SK-N-MC (cell line): ENCODE measurements around the gene ARHGEF17.
A peak's percentile ranks its signal among the peaks of the same experiment; 100 is the strongest.

Source experiments
- DNase-seq: peaks from one replicate; pipeline ENCODE4 v3.0.0-alpha.2; 2011; ENCODE audit warnings: low read depth, low spot score
- H3K27ac ChIP-seq: fragments of 200-600 bp; sonication (generic); 2 replicates; pipeline ENCODE4 v1.5.1; 2016; ENCODE audit warnings: mixed run types
- H3K36me3 ChIP-seq: fragments of 200-600 bp; sonication (generic); 2 replicates; pipeline ENCODE4 v1.6.1; 2017; ENCODE audit warnings: antibody characterized with exemption, low read length, mixed read lengths; ENCODE audit not compliant: insufficient read depth
- H3K4me3 ChIP-seq: fragments of 200-600 bp; sonication (generic); 2 replicates; pipeline ENCODE4 v1.5.1; 2016
- H3K9ac ChIP-seq: fragments of 200-600 bp; sonication (generic); 2 replicates; pipeline ENCODE4 v1.8.0; 2017; ENCODE audit warnings: mixed run types, mixed read lengths; ENCODE audit not compliant: insufficient read length
- H3K9me3 ChIP-seq: fragments of 200-600 bp; sonication (generic); 2 replicates; pipeline ENCODE4 v1.6.1; 2017; ENCODE audit warnings: low read depth, mild to moderate bottlenecking, antibody characterized with exemption, low read length, moderate library complexity, mixed read lengths
- EZH2 ChIP-seq: fragments of 200-600 bp; sonication (generic); IDR thresholded peaks from one replicate; pipeline ENCODE4 v1.6.1; 2017; ENCODE audit warnings: antibody characterized with exemption
- FOXP2 ChIP-seq: optimal IDR thresholded peaks from 2 replicates; pipeline ENCODE3; 2011; ENCODE audit warnings: mild to moderate bottlenecking, moderate library complexity; ENCODE audit not compliant: insufficient read depth; ENCODE audit errors: extremely low read length, control extremely low read depth
- POLR2AphosphoS5 ChIP-seq: IDR thresholded peaks from 2 replicates; pipeline ENCODE4 v1.6.1; 2012; ENCODE audit warnings: mild to moderate bottlenecking, low read depth, low read length, borderline replicate concordance

Gene ARHGEF17

DNA sequence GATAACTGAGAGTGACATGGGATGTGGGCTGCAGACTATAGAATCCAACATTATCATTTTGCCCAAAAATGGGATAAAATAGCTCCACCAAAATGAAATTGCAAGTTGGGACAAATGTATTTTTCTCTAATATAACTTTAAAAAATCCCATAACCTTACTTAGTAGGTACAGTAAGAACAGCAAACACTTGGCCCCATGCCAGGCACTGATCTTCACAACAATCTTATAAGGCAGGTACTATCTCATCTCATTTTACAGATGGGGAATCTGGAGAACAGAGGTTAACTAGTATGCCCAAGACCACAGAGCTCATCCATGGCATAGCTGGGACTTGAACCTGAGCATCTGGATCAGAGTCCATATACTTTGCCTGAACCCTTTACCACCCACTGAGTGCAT is 13.5 kb upstream of the ARHGEF17 start:
- Histone ChIP-seq H3K9ac (no peak overlapping the region), H3K4me3 (no peak overlapping the region), H3K9me3 (no peaks in the 10 kb centered on the region), H3K27ac (no peak overlapping the region), H3K36me3 (no peaks in the 10 kb centered on the region)
- DNase-seq, result no peak
- TF ChIP-seq FOXP2 (no peak), EZH2 (no peak), POLR2AphosphoS5 (no peak)

DNA sequence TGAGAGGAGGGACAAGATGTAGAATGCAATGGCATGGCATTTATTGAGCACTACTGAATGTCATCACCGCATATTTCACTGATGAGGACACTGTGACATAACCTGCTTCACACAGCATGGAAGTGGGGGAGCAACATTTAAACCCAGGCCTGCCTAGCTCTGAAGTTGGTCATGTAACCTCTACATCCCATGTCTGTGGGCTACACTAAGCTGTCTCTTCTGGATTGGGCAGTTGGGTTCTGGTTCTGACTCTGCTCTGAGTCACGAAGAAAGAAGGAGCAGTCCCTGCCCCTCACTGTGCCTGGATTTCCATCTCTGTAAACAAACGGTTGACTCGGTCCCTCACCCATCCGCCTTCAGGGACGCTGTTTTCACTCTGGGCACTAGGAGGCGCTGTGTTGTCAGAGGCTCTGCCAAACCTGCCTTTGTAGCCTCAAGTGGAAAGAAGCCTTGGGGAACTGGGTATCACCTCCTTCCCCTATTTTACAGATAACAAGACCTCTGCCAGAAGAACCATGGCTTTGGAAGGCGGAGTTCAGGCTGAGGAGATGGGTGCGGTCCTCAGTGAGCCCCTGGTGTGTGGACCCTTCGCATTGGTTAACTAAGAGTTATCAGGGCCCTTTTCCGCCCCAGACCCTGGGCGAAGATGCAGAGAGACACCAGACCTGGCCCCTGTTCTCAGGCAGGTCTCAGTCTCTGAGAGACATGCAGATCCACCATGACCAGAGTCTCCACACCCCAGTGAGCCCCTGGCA is 12.7 kb upstream of the ARHGEF17 start:
- H3K4me3 ChIP-seq, result no peak overlapping the region
- no peaks in the 10 kb centered on the region for H3K36me3 ChIP-seq
- no peak overlapping the region for H3K27ac ChIP-seq
- H3K9me3 ChIP-seq, result no peaks in the 10 kb centered on the region
- no peak for TF ChIP-seq POLR2AphosphoS5
- TF ChIP-seq FOXP2, result peak; percentile 38
- no peak for DNase-seq
- no peak overlapping the region for H3K9ac ChIP-seq

DNA sequence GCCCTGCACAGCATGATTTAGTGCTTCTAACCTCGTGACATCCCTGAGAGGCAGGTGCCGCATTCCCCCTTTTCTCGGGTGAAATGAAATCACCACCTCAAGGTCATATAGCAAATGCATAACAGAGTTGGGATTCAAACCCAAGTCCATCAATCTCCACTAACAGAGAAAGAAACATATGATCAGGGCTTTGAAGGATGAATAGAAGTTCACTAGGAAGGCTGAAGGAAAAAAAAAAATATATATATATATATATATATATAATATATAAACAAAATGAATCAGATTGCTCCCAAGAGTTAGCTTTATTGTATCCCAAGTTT is 12.1 kb upstream of the ARHGEF17 start:
- Histone ChIP-seq H3K36me3 (no peaks in the 10 kb centered on the region), H3K9me3 (no peaks in the 10 kb centered on the region), H3K4me3 (no peak overlapping the region), H3K27ac (no peak overlapping the region), H3K9ac (no peak overlapping the region)
- DNase-seq, result no peak
- TF ChIP-seq EZH2 (no peak), FOXP2 (no peak), POLR2AphosphoS5 (no peak)

DNA sequence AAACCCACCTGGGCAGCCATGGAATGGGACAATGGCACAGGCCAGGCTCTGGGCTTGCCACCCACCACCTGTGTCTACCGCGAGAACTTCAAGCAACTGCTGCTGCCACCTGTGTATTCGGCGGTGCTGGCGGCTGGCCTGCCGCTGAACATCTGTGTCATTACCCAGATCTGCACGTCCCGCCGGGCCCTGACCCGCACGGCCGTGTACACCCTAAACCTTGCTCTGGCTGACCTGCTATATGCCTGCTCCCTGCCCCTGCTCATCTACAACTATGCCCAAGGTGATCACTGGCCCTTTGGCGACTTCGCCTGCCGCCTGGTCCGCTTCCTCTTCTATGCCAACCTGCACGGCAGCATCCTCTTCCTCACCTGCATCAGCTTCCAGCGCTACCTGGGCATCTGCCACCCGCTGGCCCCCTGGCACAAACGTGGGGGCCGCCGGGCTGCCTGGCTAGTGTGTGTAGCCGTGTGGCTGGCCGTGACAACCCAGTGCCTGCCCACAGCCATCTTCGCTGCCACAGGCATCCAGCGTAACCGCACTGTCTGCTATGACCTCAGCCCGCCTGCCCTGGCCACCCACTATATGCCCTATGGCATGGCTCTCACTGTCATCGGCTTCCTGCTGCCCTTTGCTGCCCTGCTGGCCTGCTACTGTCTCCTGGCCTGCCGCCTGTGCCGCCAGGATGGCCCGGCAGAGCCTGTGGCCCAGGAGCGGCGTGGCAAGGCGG is 11.4 kb upstream of the ARHGEF17 start:
- Histone ChIP-seq H3K4me3 (no peak overlapping the region), H3K9me3 (no peaks in the 10 kb centered on the region), H3K9ac (no peak overlapping the region), H3K27ac (no peak overlapping the region), H3K36me3 (no peaks in the 10 kb centered on the region)
- TF ChIP-seq EZH2, result no peak
- no peak for TF ChIP-seq POLR2AphosphoS5
- TF ChIP-seq FOXP2, result no peak
- no peak for DNase-seq

DNA sequence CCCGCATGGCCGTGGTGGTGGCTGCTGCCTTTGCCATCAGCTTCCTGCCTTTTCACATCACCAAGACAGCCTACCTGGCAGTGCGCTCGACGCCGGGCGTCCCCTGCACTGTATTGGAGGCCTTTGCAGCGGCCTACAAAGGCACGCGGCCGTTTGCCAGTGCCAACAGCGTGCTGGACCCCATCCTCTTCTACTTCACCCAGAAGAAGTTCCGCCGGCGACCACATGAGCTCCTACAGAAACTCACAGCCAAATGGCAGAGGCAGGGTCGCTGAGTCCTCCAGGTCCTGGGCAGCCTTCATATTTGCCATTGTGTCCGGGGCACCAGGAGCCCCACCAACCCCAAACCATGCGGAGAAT is 10.9 kb upstream of the ARHGEF17 start:
- no peaks in the 10 kb centered on the region for H3K36me3 ChIP-seq

DNA sequence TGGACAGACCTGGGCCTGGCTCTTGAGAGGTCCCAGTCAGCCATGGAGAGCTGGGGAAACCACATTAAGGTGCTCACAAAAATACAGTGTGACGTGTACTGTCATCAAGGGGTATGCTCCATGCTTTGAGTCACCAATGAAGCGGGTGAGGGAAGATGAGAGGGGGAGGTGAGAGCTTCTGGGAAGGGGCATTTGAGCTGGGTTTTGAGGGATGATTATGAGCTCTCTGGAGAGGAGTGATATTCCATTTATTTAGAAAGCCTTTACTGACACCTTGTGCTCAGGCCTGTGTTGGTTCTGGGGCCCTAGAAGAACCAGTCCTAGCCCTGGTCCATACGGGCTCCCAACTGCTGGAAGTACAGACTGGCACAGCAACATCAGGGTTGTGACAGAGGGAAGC is 10.4 kb upstream of the ARHGEF17 start:
- TF ChIP-seq POLR2AphosphoS5 (no peak), EZH2 (no peak)
- no peak for DNase-seq
- Histone ChIP-seq H3K27ac (no peak overlapping the region), H3K9ac (no peak overlapping the region), H3K36me3 (no peaks in the 10 kb centered on the region), H3K4me3 (no peak overlapping the region), H3K9me3 (no peaks in the 10 kb centered on the region)

More for the DNA sequence above, 10.9 kb upstream of the ARHGEF17 start:
- no peak for TF ChIP-seq POLR2AphosphoS5
- TF ChIP-seq EZH2, result no peak
- no peak for TF ChIP-seq FOXP2
- no peak for DNase-seq
- H3K9ac ChIP-seq, result no peak overlapping the region
- H3K4me3 ChIP-seq, result no peak overlapping the region
- no peak overlapping the region for H3K27ac ChIP-seq
- no peaks in the 10 kb centered on the region for H3K9me3 ChIP-seq

DNA sequence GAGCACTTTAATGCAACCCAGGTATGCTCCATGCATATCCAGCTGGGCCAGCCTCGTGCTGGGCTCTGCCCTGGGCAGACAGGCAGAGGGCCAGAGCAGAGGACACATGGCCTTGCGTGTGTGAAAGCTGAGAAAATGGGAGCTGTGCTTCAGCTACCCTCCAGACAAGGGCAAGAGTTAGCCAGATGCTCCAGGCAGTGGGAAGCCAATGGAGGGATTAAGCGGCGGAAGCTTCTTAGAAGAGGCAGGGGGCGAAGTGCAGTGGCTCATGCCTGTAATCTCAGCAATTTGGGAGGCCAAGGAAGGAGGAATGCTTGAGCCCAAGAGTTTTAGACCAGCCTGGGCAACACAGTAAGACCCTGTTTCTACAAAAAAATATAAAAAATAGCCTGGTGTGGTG is 9.8 kb upstream of the ARHGEF17 start:
- no peak overlapping the region for H3K27ac ChIP-seq
- no peaks in the 10 kb centered on the region for H3K36me3 ChIP-seq
- H3K9ac ChIP-seq, result no peak overlapping the region
- no peak overlapping the region for H3K4me3 ChIP-seq
- TF ChIP-seq POLR2AphosphoS5, result no peak
- TF ChIP-seq EZH2, result no peak
- no peak for TF ChIP-seq FOXP2
- DNase-seq, result no peak
- H3K9me3 ChIP-seq, result no peaks in the 10 kb centered on the region

DNA sequence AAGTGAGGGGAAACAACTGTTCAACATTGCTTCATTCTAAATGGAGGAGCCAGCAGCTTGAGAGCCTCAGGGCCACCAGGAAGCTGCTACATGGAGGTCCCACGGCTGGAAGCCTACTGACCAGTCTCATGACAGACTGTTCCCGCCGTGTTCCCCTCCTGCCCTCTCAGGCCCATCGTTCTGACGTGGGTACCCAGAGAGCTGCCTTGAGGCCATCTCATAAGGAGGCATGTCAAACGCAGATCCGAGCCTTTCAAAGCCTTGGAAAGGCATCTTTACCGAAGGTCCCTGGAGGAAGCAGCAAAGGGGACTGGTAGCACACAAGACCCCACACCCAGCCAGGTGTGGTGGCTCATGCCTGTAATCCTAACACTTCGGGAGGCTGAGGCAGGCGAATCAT is 8.3 kb upstream of the ARHGEF17 start:
- H3K4me3 ChIP-seq, result no peak overlapping the region
- no peaks in the 10 kb centered on the region for H3K9me3 ChIP-seq
- H3K36me3 ChIP-seq, result no peaks in the 10 kb centered on the region
- TF ChIP-seq EZH2, result no peak
- no peak for TF ChIP-seq FOXP2
- no peak for TF ChIP-seq POLR2AphosphoS5
- no peak overlapping the region for H3K27ac ChIP-seq
- no peak overlapping the region for H3K9ac ChIP-seq
- DNase-seq, result no peak
